ENCODE results near the gene DNAJC22. TPM values are rescaled to one million over a fixed set of nuclear protein-coding genes. Genes with fewer than 3 reads are reported as not detected.

The DNAJC22 gene
- total RNA-seq, 1 donor from 2014 or later: 0.35 TPM

- Mint-ChIP-seq H3K27me3 (ENCODE audit: low read depth) (peaks cover 61% of the 10 kb centered on the region), H3K27ac (ENCODE audit: unreplicated experiment) (no peak overlapping the region), H3K9me3 (no peaks in the 10 kb centered on the region), H3K4me3 (no peak overlapping the region), H3K36me3 (ENCODE audit: low read depth) (no peaks in the 10 kb centered on the region), H3K4me1 (peaks cover 6% of the 10 kb centered on the region)
- DNase-seq (ENCODE audit: low read depth, low spot score): no peak
- TF ChIP-seq CTCF (conservative IDR thresholded peaks at IDR 0.05): no peak
Measured at GRCh38 chr12:49352351-49352750, 5.7 kb downstream of the DNAJC22 start.

GRCh38 chr12:49355913-49356312 is 9.2 kb downstream of the DNAJC22 start:
- Mint-ChIP-seq H3K36me3 (ENCODE audit: low read depth) (no peaks in the 10 kb centered on the region), H3K27ac (ENCODE audit: unreplicated experiment) (no peak overlapping the region), H3K4me3 (no peak overlapping the region), H3K27me3 (ENCODE audit: low read depth) (peaks cover 45% of the 10 kb centered on the region), H3K4me1 (no peaks in the 10 kb centered on the region), H3K9me3 (no peaks in the 10 kb centered on the region)
- TF ChIP-seq CTCF (conservative IDR thresholded peaks at IDR 0.05): no peak
- no peak for DNase-seq (ENCODE audit: low read depth, low spot score)

- no peaks in the 10 kb centered on the region for H3K9me3 Mint-ChIP-seq
- H3K4me1 Mint-ChIP-seq: no peaks in the 10 kb centered on the region
- H3K4me3 Mint-ChIP-seq: no peak overlapping the region
- no peak overlapping the region for H3K27ac Mint-ChIP-seq (ENCODE audit: unreplicated experiment)
- no peak for DNase-seq (ENCODE audit: low read depth, low spot score)
- H3K36me3 Mint-ChIP-seq (ENCODE audit: low read depth): no peaks in the 10 kb centered on the region
- H3K27me3 Mint-ChIP-seq (ENCODE audit: low read depth): peaks cover 40% of the 10 kb centered on the region
- peak; percentile 70 for TF ChIP-seq CTCF (conservative IDR thresholded peaks at IDR 0.05)
Measured at GRCh38 chr12:49357103-49357678, 10.5 kb downstream of the DNAJC22 start.

- no peaks in the 10 kb centered on the region for H3K36me3 Mint-ChIP-seq (ENCODE audit: low read depth)
Measured at GRCh38 chr12:49358483-49359141, 11.9 kb downstream of the DNAJC22 start.

GRCh38 chr12:49359671-49360070 is 13.0 kb downstream of the DNAJC22 start:
- Mint-ChIP-seq H3K27ac (ENCODE audit: unreplicated experiment) (no peak overlapping the region), H3K36me3 (ENCODE audit: low read depth) (no peaks in the 10 kb centered on the region), H3K9me3 (no peaks in the 10 kb centered on the region), H3K4me1 (no peaks in the 10 kb centered on the region), H3K27me3 (ENCODE audit: low read depth) (peaks cover 27% of the 10 kb centered on the region), H3K4me3 (no peak overlapping the region)
- DNase-seq (ENCODE audit: low read depth, low spot score): no peak
- no peak for TF ChIP-seq CTCF (conservative IDR thresholded peaks at IDR 0.05)

More at GRCh38 chr12:49358483-49359141, 11.9 kb downstream of the DNAJC22 start:
- Mint-ChIP-seq H3K27ac (ENCODE audit: unreplicated experiment) (no peak overlapping the region), H3K27me3 (ENCODE audit: low read depth) (peaks cover 31% of the 10 kb centered on the region), H3K4me1 (no peaks in the 10 kb centered on the region), H3K4me3 (peak overlapping the region; percentile 22), H3K9me3 (no peaks in the 10 kb centered on the region)
- peak; percentile 57 for DNase-seq (ENCODE audit: low read depth, low spot score)
- peak; percentile 91 for TF ChIP-seq CTCF (conservative IDR thresholded peaks at IDR 0.05)
